Cardiac fibroblast (primary cell): Measurements from ENCODE around the gene KDM4F.

Experiments
- DNase-seq, 2 donors: peaks; one replicate each; pipeline versions ENCODE4 v3.0.0 to v3.0.0-alpha.2; 2010; ENCODE audit warnings: low read depth in 2 of 2
- H3K4me3 ChIP-seq, 2 donors: replicated peaks in 1 of 2; 1 replicate in 1 of 2; 2 replicates in 1 of 2; pipeline ENCODE4 v1.5.1; 2011; ENCODE audit warnings: low read depth in 2 of 2, low read length in 2 of 2, mild to moderate bottlenecking in 2 of 2, moderate library complexity in 1 of 2
- TF ChIP-seq, protein P1 (sequence below): IDR thresholded peaks from one replicate; pipeline ENCODE4 v1.5.1; 2011; ENCODE audit warnings: low read depth, mild to moderate bottlenecking, low read length, inconsistent platforms

KDM4F gene

DNA sequence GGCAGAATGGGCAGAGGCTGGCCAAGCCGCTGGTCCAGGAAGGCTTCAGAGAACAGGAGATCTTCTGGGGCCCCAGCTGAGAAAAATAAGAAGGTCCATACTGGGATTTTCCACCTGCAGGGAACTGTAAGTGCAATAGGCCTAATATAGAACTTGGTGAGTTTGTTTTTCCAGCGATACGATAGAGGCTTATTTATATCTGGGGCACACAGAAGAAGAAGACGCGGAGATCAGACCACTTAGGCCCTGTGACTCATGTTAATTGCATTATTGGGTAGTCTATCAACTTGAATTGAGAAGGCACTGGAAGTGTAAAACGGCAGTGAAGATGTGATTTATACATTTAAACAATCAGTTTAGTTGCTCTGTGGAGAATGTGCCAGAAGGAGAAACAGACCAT, 9.8 kb downstream of the KDM4F start:
- TF ChIP-seq, protein P1, sequence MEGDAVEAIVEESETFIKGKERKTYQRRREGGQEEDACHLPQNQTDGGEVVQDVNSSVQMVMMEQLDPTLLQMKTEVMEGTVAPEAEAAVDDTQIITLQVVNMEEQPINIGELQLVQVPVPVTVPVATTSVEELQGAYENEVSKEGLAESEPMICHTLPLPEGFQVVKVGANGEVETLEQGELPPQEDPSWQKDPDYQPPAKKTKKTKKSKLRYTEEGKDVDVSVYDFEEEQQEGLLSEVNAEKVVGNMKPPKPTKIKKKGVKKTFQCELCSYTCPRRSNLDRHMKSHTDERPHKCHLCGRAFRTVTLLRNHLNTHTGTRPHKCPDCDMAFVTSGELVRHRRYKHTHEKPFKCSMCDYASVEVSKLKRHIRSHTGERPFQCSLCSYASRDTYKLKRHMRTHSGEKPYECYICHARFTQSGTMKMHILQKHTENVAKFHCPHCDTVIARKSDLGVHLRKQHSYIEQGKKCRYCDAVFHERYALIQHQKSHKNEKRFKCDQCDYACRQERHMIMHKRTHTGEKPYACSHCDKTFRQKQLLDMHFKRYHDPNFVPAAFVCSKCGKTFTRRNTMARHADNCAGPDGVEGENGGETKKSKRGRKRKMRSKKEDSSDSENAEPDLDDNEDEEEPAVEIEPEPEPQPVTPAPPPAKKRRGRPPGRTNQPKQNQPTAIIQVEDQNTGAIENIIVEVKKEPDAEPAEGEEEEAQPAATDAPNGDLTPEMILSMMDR: no peak
- DNase-seq: no peak

DNA sequence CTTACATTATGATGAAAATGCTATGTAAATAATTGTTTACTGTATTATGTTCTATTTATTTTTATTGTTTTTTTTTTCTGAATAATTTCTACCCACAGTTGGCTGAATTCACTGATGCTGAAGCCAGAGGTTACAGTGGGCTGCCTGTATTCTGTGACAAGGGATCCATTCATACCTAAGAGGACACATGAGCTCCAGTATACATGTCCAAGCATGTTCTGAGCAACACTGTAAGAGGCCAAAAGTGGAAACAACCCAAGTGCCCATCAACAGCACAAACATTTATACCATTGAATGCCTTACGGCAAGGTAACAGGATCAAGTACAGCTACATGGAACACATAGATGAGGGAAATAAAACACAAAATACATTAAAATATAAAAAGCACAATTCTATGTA, 16.1 kb downstream of the KDM4F start:
- TF ChIP-seq, protein P1: no peak
- DNase-seq: no peak
- no peak overlapping the region for H3K4me3 ChIP-seq

More for the DNA sequence above, 9.8 kb downstream of the KDM4F start:
- H3K4me3 ChIP-seq: no peak overlapping the region

DNA sequence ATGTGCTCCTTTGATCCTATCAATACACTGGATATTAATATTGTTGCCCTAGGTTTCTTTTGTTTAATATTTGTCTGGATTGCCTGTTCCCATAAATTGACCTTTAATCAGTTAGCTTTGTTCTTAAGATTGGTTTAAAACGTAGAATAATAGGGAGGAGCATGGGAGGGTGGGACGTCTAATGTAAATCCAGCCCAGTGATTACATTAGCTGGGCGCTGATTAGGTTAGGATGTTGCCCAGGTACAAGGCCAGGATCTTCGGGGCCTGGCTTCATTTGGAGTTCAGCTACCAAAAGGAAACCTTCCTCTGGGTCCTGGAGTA, 17.5 kb downstream of the KDM4F start, which contains the start of gene SRSF8:
SRSF8 (plus strand) TSS at position 204 of the 323 bp plus-strand sequence. CDS start 308 bp downstream, outside the sequence.
- TF ChIP-seq, protein P1: no peak
- DNase-seq: no peak
- H3K4me3 ChIP-seq: peak within 1 kb of the TSS; percentile 79 to 81

DNA sequence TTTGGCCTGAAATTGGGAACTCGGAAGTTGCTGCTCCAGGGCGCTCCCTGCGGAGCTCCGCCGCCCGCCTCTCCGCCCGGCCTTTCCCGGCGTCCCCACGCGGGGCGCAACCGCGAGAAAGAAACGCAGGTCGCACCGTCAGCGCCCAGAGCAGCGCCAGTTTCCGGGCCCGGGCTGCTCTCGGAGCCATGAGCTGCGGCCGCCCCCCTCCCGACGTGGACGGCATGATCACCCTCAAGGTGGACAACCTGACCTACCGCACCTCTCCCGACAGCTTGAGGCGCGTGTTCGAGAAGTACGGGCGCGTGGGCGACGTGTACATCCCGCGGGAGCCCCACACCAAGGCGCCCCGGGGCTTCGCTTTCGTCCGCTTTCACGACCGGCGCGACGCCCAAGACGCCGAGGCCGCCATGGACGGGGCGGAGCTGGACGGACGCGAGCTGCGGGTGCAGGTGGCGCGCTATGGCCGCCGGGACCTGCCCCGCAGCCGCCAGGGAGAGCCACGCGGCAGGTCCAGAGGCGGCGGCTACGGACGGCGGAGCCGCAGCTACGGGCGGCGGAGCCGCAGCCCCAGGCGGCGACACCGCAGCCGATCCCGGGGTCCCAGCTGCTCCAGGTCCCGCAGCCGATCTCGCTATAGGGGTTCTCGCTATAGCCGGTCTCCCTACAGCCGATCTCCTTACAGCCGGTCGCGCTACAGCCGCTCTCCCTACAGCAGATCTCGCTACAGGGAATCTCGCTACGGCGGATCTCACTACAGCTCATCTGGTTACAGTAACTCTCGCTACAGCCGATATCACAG, 18.0 kb downstream of the KDM4F start:
- H3K4me3 ChIP-seq: peak overlapping the region; percentile 79 to 81
- peak; percentile 73 to 82 for DNase-seq
- TF ChIP-seq, protein P1: peak; percentile 52

DNA sequence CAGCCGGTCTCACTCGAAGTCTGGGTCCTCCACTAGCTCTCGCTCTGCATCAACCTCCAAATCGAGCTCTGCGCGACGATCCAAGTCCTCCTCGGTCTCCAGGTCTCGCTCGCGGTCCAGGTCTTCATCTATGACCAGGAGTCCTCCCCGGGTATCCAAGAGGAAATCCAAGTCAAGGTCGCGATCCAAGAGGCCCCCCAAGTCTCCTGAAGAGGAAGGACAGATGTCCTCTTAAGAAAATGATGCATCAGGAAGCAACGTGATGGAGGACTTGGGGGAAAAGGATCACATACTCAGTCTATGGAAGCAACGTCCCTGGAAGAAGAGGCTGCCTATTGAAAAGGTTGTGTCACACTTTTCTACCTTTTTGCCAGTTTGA, 18.6 kb downstream of the KDM4F start:
- H3K4me3 ChIP-seq: peak overlapping the region; percentile 79 to 81
- no peak for DNase-seq
- TF ChIP-seq, protein P1: no peak

DNA sequence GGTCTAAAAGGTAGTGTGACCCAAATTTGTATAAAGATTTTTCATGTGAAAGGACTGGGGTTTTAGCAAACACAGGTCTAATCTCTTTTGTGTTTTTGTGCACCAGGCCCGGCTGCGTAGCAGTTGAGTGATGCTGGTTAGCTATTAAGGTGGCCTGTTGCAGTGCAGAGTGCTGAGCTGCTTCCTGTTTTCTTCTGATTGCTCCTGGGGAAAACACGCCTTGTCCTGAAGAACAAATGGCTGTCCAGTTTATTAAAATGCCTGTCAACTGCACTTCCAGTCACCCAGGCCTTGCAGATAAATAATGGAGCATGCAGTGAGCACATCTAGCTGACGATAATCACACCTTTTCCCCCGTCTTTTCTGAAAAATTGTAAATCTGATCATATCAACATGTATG, 19.3 kb downstream of the KDM4F start:
- peak; percentile 96 to 97 for DNase-seq
- TF ChIP-seq, protein P1: no peak
- H3K4me3 ChIP-seq: peak overlapping the region; percentile 79 to 81

DNA sequence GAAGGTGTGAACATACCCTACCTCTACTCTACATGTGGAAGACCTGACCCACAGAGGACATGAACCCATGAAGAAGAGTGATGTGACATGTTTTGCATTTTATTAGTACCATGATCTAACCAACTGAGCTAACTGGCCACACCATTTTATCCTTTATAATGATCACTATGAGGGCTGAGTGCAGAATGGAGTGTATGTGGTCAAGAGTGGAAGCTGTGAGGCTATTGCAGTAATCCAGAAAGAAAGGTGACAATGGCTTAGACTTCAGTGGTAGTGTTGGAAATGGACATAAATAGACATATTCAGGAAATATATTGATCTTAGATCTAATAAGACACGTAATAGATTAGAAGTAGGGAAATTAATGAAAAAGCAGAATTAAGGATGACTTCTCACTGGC, 21.2 kb downstream of the KDM4F start:
- DNase-seq: no peak
- TF ChIP-seq, protein P1: no peak
- no peak overlapping the region for H3K4me3 ChIP-seq
